Stimulated activated naive CD4-positive, alpha-beta T cell (primary cell): ENCODE data around the gene ENOSF1.
A peak's percentile ranks its signal among the peaks of the same experiment; 100 is the strongest.

Source experiments
- DNase-seq, 6 experiments: peaks; one replicate each; lab custom pipeline; 2025; lab: John Stamatoyannopoulos, UW

ENOSF1 gene

DNA sequence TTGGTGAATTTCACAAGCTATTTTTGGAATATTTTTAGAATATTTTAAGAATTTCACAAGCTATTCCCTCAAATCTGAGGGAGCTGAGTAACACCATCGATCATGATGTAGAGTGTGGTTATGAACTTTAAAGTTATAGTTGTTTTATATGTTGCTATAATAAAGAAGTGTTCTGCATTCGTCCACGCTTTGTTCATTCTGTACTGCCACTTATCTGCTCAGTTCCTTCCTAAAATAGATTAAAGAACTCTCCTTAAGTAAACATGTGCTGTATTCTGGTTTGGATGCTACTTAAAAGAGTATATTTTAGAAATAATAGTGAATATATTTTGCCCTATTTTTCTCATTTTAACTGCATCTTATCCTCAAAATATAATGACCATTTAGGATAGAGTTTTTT is 39.1 kb downstream of the ENOSF1 start:
- DNase-seq = no peak

GRCh38 chr18:671405-671804 is 41.0 kb downstream of the ENOSF1 start:
- DNase-seq = no peak

DNA sequence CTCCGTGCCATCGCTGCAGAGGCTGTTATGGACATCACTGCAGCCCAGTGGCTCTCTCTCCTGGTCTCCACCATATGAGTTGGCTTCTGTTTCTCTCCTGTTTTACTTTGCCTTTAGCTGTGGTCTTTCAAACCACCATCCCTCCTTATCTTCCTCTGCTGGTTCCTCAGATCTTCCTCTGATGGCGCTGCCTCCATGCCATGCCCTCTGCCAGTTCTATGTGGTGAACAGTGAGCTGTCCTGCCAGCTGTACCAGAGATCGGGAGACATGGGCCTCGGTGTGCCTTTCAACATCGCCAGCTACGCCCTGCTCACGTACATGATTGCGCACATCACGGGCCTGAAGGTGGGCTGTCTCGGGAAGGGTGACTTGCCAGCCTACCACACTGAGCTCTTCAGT is 41.9 kb downstream of the ENOSF1 start:
- no peak for DNase-seq

GRCh38 chr18:669077-669476 is 43.4 kb downstream of the ENOSF1 start:
- no peak for DNase-seq

- no peak for DNase-seq
Measured at GRCh38 chr18:668260-668659, 44.2 kb downstream of the ENOSF1 start.

- DNase-seq = no peak
Measured at GRCh38 chr18:666628-667027, 45.8 kb downstream of the ENOSF1 start.

GRCh38 chr18:666177-666576 is 46.3 kb downstream of the ENOSF1 start:
- no peak for DNase-seq

DNA sequence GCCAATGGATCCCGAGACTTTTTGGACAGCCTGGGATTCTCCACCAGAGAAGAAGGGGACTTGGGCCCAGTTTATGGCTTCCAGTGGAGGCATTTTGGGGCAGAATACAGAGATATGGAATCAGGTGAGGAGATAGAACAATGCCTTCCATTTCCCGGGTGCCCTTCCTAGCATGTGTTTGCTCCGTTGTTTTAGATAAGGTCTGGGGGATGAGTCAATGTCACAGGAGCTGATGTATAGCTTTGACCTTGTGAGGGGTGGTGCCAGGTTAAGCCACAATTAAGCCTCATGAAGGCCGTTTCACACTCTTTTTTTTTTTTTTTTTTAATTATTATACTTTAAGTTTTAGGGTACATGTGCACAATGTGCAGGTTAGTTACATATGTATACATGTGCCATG is 50.2 kb downstream of the ENOSF1 start:
- DNase-seq = no peak

GRCh38 chr18:659597-659996 is 52.8 kb downstream of the ENOSF1 start:
- no peak for DNase-seq

DNA sequence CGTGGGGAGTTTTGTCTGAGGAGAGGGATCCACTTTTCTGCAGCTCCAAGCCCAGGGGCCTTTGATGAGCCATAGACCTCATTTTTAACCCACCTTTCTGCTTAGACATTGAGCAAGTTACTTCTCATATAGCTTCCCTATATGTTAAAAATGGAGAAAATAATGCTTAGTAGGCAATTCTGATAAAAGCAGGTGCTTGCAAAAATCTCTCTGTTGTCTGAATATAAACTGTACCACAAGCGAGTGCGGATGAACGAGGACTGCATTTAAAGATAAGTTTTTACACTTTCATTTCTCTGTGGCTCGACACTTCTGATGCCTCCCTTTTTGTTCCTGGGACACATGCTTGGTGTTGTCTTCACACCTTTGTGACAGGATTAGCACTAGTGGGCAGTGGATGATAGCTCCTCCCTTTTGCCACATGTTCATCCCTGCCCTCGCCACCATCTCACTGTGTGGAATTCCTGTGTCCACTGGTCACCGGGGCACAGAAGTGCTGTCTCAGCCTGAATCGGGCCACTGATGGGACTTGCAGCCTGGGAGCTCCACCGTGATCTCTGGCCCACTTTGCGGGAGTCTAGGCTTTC is 53.4 kb downstream of the ENOSF1 start:
- DNase-seq = no peak

DNA sequence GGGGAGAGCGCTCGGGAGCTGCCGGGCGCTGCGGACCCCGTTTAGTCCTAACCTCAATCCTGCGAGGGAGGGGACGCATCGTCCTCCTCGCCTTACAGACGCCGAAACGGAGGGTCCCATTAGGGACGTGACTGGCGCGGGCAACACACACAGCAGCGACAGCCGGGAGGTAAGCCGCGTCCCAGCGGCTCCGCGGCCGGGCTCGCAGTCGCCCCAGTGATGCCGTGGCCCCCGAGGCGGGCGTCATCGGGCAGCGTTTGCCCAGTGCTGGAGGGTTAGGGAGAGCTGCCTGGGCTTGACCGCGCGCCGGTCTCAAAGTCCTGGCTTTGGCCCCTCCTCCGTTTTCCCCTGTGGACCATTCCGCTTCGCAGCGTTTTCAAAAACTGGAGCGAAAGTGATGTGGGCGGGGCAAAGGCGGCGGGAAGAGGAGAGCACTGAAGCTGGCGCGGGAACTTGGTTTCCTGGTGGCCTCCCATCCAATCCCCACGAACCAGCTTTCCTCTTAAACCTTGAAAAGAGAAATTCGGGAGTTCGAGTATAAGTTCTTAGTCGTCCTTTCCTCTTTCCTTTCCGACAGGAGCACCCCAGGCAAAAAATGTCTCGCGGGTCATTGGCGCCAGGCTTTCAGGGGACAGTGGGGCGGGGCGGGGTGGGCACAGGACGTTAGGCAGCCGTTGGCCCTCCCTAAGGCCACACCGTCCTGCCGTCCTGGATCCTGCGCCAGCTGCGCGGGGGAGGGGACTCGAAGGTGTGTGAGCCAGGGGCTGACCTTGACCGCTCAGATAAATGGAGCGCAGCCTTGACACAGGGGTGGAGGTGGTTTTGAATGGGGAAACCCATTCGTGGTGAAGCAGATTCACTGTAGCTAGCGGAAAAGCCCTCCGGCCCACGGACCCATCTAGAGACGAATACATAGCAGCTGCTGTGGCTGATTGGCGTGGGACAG is 54.2 kb downstream of the ENOSF1 start:
- peak in 4 of 6 experiments; percentile 0 to 33 (median 7) for DNase-seq

DNA sequence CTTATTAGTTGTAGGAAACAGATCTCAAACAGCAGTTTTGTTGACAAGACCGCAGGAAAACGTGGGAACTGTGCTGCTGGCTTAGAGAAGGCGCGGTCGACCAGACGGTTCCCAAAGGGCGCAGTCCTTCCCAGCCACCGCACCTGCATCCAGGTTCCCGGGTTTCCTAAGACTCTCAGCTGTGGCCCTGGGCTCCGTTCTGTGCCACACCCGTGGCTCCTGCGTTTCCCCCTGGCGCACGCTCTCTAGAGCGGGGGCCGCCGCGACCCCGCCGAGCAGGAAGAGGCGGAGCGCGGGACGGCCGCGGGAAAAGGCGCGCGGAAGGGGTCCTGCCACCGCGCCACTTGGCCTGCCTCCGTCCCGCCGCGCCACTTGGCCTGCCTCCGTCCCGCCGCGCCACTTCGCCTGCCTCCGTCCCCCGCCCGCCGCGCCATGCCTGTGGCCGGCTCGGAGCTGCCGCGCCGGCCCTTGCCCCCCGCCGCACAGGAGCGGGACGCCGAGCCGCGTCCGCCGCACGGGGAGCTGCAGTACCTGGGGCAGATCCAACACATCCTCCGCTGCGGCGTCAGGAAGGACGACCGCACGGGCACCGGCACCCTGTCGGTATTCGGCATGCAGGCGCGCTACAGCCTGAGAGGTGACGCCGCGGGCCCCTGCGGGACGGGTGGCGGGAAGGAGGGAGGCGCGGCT is 55.0 kb downstream of the ENOSF1 start, which contains the start of gene TYMS:
TSS of gene TYMS (plus strand) at position 343 of the 690 bp plus-strand sequence. CDS start at position 433, 90 bp downstream.
- DNase-seq = peak in 3 of 6 experiments; percentile 8 to 33 (median 18)

DNA sequence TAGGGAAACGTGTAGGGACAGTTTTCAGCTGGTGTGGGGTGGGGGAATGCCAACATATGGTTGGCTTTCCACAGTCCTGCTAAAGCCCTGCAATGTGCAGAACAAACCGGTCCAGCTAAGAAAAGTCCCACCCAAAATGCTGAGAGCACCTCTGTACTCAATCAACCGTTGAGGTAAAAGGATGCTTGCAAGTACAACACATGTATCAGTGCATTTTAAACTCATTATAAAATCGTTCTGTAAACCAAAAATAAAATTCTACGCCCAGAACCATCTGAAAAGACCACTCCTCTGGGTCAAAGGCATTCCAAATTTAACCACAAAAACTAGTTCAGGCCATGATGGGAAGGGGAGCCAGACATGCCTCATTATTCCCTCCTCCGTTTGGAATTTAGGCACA is 57.0 kb downstream of the ENOSF1 start:
- no peak for DNase-seq

DNA sequence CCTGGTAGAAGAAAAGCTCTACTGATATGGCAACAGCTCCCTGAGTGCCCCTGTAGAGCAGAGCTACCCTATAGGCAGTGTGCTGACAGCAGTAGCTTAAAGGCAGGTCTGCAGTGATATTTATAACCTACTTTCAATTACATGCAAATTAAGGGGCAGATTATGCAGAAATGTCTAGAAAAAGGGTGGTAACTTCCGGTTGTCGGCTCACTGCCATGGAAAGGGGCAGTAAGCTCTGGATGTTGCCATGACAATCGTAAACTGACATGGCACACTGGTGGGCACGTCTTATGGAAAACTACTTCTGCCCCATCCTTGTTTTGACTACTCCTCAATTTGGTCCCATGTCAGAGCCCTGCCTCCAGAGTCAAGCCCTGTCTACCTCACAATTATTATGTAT is 57.8 kb downstream of the ENOSF1 start:
- DNase-seq = no peak

- no peak for DNase-seq
Measured at GRCh38 chr18:653512-653911, 58.9 kb downstream of the ENOSF1 start.

DNA sequence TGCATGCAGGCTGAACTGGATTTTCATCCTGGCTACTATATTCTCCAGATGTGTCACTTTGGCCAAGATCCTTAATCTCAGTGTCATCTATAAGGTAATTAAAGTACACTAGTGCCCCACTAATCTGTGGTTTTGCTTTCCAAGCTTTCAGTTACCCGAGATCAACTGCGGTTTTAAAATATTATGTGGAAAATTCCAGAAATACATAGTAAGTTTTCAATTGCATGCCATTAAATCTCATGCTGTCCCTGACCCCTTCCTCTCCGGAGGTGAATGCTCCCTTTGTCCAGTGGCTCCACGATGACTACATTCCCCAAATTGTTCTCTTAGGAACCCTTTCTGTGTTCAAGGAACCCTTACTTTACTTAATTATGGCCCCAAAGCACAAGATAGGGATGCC is 60.3 kb downstream of the ENOSF1 start:
- no peak for DNase-seq

DNA sequence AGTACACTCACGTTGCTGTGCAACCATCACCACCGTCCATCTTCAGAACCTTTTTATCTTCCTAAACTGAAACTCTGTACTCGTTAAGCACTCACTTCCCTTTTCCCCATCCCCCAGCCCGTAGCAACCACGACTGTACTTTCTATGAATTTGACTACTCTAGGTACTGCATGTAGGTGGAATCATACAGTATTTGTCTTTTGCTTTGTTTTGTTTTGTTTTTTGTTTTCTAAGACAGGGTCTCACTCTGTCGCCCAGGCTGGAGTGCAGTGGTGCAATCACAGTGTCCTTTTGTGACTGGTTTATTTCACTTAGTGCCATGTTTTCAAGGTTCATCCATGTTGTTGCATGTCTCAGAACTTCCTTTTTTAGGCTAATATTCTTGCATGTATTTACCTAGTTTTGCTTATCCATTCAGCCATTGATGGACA is 62.0 kb downstream of the ENOSF1 start:
- peak in 1 of 6 experiments; percentile 2 for DNase-seq

GRCh38 chr18:649341-649740 is 63.1 kb downstream of the ENOSF1 start:
- no peak for DNase-seq

- DNase-seq = no peak
Measured at GRCh38 chr18:647304-647703, 65.1 kb downstream of the ENOSF1 start.

GRCh38 chr18:644395-645004 is 67.9 kb downstream of the ENOSF1 start:
- no peak for DNase-seq

DNA sequence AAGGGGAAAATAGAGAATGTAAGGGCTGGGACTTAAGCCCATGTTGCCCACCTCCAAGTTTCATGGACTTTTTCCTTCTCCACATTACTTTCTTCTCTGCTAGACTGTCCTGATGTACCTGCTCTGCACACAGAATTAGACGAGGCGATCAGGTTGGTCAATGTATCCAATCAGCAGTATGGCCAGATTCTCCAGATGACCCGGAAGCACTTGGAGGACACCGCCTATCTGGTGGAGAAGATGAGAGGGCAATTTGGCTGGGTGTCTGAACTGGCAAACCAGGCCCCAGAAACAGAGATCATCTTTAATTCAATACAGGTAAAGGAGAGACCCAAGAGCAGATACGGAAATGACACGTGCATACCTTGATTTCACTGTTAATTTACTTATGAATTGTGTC is 71.2 kb downstream of the ENOSF1 start:
- DNase-seq = no peak

- DNase-seq = no peak
Measured at GRCh38 chr18:635171-635570, 77.3 kb downstream of the ENOSF1 start.
